Ovary (tissue), 9 donors: ENCODE data around the gene NGEF. TPM values are rescaled to one million over a fixed set of nuclear protein-coding genes. Genes with fewer than 3 reads are reported as not detected.

ENCODE experiments used
- DNase-seq, 5 donors: peaks; one replicate each; pipeline ENCODE4 v3.0.0-alpha.2; 2019 to 2020
- H3K27ac ChIP-seq, 2 donors: fragments of 200-600 bp; one replicate each; pipeline versions ENCODE4 v1.5.1 to v1.8.0; 2019 to 2022
- H3K27me3 ChIP-seq: fragments of 200-600 bp; one replicate; pipeline ENCODE4 v1.8.0; 2022
- H3K36me3 ChIP-seq: fragments of 200-600 bp; sonication (generic); one replicate; pipeline ENCODE4 v1.5.1; 2019
- H3K4me1 ChIP-seq: one replicate; pipeline ENCODE4 v1.8.1; 2013; ENCODE audit warnings: mild to moderate bottlenecking, moderate library complexity; ENCODE audit not compliant: insufficient read depth
- H3K4me3 ChIP-seq: fragments of 200-600 bp; sonication (generic); one replicate; pipeline ENCODE4 v1.5.1; 2017
- H3K9me3 ChIP-seq, 2 donors: fragments of 200-600 bp in 1 of 2; sonication (generic) in 1 of 2; one replicate each; pipeline versions ENCODE4 v1.5.1 to v1.8.1; 2013 to 2019; ENCODE audit warnings: mild to moderate bottlenecking in 1 of 2, moderate library complexity in 1 of 2
- CTCF ChIP-seq, 3 donors: fragments of 450-650 bp in 2 of 3; fragments of 200-600 bp in 1 of 3; IDR thresholded peaks; one replicate each; pipeline versions ENCODE4 v1.5.1 to v1.8.0; 2016 to 2022; ENCODE audit warnings: antibody characterized with exemption in 3 of 3, mild to moderate bottlenecking in 1 of 3
- EP300 ChIP-seq: sonication (generic); formaldehyde crosslinking; IDR thresholded peaks from one replicate; pipeline ENCODE4 v1.6.1; 2017; ENCODE audit warnings: antibody characterized with exemption
- POLR2A ChIP-seq: fragments of 450-650 bp; IDR thresholded peaks from one replicate; pipeline ENCODE4 v1.6.1; 2017; ENCODE audit warnings: antibody characterized with exemption, mild to moderate bottlenecking, moderate library complexity
- WGBS, 3 donors: extraction: QIAGEN DNeasy Blood & Tissue Kit in 1 of 3; methylation state at CpG; one replicate each; pipeline versions ENCODE4 v1.1.5 to v1.1.7; 2013 to 2017; 5-methylcytosine and 5-hydroxymethylcytosine counted together
- intact Hi-C, 4 donors: fragments of 100-400 bp; cut with DNase I; formaldehyde crosslinking; loops; one replicate each; pipeline versions ENCODE4 v1.11.0 to v1.15.1; 2022 to 2023
- polyA plus RNA-seq, 2 donors: library from polyadenylated mRNA; stranded (reverse); fragments of 200-250 nt in 1 of 2; fragments of 350-450 nt in 1 of 2; fragmentation: Illumina TruSeq in 1 of 2; extraction: RNeasy Lipid Tissue Mini Kit (QIAGEN cat#74804) in 1 of 2; gene quantifications; one replicate each; pipeline ENCODE4 v1.2.3, GENCODE V29; 2013 to 2014
- total RNA-seq, 7 donors: library from RNA; depleted of rRNA in 2 of 7; stranded (reverse); fragments of >200 nt in 2 of 7; fragmentation: NEBNext Ultra II Directional in 3 of 7; extraction: Animal tissue kit (Norgen Biotek cat#: 25700) in 3 of 7; gene quantifications; one replicate each; pipeline versions ENCODE4 v1.1.0 to v1.2.4, GENCODE V29; 2016 to 2023
- donor health status: DM: no; HTN: no; CAD: no; lungs with moderate emphysema.
- donor health status: DM: no; HTN: no; CAD: no.
- donor health status: Bipolar disorder and iron deficiency.
- donor health status: DM: yes; HTN: yes; CAD: no.
- donor health status: DM: no; HTN: no; CAD: no.
- donor health status: DM: yes; HTN: yes; CAD: no.

Gene NGEF
- total and polyA plus RNA-seq, 9 donors, result 0.18 to 3.1 (median 0.80) TPM

- no peaks in the 10 kb centered on the region for H3K4me1 ChIP-seq
- H3K27me3 ChIP-seq, result no peaks in the 10 kb centered on the region
- H3K9me3 ChIP-seq, result no peaks in the 10 kb centered on the region
- no peak overlapping the region for H3K4me3 ChIP-seq
- WGBS, 3 donors, result 61 to 78% (median 68%) methylated on average over 7 of the region's 7 CpGs
- intact Hi-C loops, result no loop called here
- DNase-seq, result no peak
- no peak overlapping the region for H3K27ac ChIP-seq
- TF ChIP-seq CTCF (IDR thresholded peaks at IDR 0.05), result no peak
- TF ChIP-seq EP300, result no peak
- no peak for TF ChIP-seq POLR2A
- H3K36me3 ChIP-seq, result no peaks in the 10 kb centered on the region
These were observed 31.7 kb downstream of the NGEF start for GRCh38 chr2:232981356-232981755.

DNA sequence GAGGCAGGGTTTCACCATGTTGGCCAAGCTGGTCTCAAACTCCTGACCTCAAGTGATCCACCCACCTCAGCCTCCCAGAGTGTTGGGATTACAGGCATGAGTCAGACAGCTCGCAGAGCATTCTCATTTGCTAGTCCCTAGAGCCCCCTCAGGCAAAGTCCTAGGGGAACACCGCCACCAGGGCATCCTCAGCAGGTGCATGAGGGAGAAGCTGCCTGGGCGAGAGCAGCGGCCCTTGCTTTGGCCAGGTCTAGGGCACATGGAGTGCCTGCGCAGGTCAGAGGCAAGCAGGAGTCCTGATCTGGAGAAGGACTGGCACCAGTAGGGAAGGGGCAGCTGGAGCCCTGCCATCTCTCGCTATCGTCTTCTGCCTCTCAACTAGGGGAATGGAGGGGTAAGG is 32.4 kb downstream of the NGEF start:
- intact Hi-C loops, result no loop called here
- no peaks in the 10 kb centered on the region for H3K27me3 ChIP-seq
- WGBS, 3 donors, result 64 to 83% (median 78%) methylated on average over 7 of the region's 7 CpGs
- H3K36me3 ChIP-seq, result no peaks in the 10 kb centered on the region
- H3K4me3 ChIP-seq, result no peak overlapping the region
- TF ChIP-seq POLR2A (no peak), EP300 (no peak), CTCF (IDR thresholded peaks at IDR 0.05) (no peak)
- H3K4me1 ChIP-seq, result no peaks in the 10 kb centered on the region
- H3K27ac ChIP-seq, result no peak overlapping the region
- no peak for DNase-seq
- H3K9me3 ChIP-seq, result no peaks in the 10 kb centered on the region

GRCh38 chr2:232979871-232980461 is 33.1 kb downstream of the NGEF start:
- DNase-seq, result no peak

GRCh38 chr2:232977438-232977971 is 35.6 kb downstream of the NGEF start:
- 82 to 92% (median 85%) methylated on average over 10 of the region's 10 CpGs for WGBS, 3 donors
- Histone ChIP-seq H3K27ac (no peak overlapping the region), H3K4me3 (no peak overlapping the region), H3K9me3 (no peaks in the 10 kb centered on the region), H3K27me3 (no peaks in the 10 kb centered on the region), H3K4me1 (no peaks in the 10 kb centered on the region), H3K36me3 (no peaks in the 10 kb centered on the region)
- TF ChIP-seq POLR2A, result no peak
- TF ChIP-seq EP300, result no peak
- DNase-seq, result no peak
- intact Hi-C loops, result no loop called here

More at GRCh38 chr2:232979871-232980461, 33.1 kb downstream of the NGEF start:
- Histone ChIP-seq H3K9me3 (no peaks in the 10 kb centered on the region), H3K4me1 (no peaks in the 10 kb centered on the region), H3K4me3 (no peak overlapping the region), H3K27ac (no peak overlapping the region), H3K36me3 (no peaks in the 10 kb centered on the region), H3K27me3 (no peaks in the 10 kb centered on the region)
- WGBS, 3 donors, result 41 to 47% (median 43%) methylated on average over 7 of the region's 7 CpGs
- intact Hi-C loops, result no loop called here
- no peak for TF ChIP-seq EP300
- no peak for TF ChIP-seq CTCF (IDR thresholded peaks at IDR 0.05)
- no peak for TF ChIP-seq POLR2A

GRCh38 chr2:232976666-232977437 is 36.2 kb downstream of the NGEF start:
- Histone ChIP-seq H3K9me3 (no peaks in the 10 kb centered on the region), H3K27ac (no peak overlapping the region)
- 81 to 85% (median 83%) methylated on average over 20 of the region's 20 CpGs for WGBS, 3 donors

More at GRCh38 chr2:232976666-232977437, 36.2 kb downstream of the NGEF start:
- Histone ChIP-seq H3K36me3 (no peaks in the 10 kb centered on the region), H3K27me3 (no peaks in the 10 kb centered on the region), H3K4me1 (no peaks in the 10 kb centered on the region), H3K4me3 (no peak overlapping the region)
- intact Hi-C loops, result no loop called here
- no peak for DNase-seq
- TF ChIP-seq EP300, result no peak
- TF ChIP-seq CTCF (IDR thresholded peaks at IDR 0.05), result no peak
- no peak for TF ChIP-seq POLR2A
